Measurements from ENCODE around the gene ATL1.

ATL1 gene

DNA sequence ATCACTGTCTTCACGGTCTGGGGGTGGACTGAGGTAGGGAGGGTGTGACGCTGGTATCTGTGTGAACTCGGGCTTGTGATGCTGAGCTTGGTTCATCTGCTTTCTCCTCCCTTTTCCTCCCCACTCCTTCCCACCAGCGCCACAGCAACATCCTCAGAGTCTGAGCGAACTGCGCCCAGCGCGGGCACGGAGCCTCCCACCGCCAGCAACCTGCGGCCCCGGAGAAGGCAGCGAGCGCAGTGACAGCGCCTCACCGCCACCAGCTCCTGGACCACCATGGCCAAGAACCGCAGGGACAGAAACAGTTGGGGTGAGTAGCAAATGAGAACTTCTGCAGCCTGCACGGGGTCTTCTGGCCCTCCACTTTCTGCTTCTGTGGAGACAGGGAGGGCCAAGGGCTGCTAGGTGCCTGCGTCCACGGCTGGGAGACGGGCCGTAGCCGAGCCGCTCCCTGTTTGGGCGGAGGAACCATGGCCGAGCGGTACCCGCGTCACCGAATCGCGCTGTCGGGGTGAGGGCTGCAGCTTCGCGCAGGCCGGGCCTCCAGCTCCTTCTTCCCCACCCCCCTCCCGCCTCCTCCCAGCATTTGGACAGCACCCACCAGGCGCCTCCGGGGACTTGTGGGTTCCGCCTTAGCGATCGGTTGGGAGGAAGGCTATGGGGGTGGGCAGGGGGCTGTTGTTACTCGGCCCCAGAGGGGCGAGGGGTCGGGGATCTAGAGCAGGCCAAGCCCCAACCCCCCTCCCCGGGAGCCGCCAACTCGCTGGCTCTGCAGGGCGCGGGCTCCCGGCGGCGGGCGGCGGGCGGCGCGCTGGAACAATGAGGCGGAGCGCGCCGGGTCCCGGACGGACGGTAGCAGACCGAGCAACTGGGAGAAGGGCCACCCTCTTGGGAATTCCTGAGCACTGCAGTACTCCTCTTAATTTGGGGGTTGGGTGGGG, at the start of gene ATL1:
ATL1 (plus strand) TSS at position 156 of the 941 bp plus-strand sequence; CDS start at position 277, 121 bp downstream.
- DNase-seq (ENCODE audit: low read depth in 4 of 4, low spot score in 1 of 4) = peak in 2 of 4 experiments; percentile 14 to 34

- no peak for DNase-seq (ENCODE audit: low read depth in 4 of 4, low spot score in 1 of 4)
Measured at GRCh38 chr14:50510157-50510556, 49.8 kb upstream of the ATL1 start.

DNA sequence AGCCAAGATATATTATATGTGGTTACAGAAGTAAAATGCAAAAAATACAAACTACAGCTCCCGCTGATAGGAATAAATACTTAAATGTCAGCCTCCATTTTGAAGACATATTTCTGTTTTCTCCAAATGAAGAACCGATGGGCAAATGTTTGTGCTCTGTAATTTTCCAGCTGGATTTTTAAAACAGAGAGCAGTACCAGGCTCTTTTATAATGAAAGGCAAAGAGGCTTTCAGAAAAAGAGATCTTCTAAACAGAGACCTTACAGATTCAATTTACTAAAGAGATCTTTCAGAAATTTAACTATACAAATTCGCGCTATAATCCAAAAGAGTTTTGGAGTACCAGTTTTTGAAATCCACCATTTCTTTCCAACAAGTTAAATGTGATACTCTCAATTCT, 47.5 kb upstream of the ATL1 start:
- no peak for DNase-seq (ENCODE audit: low read depth in 4 of 4, low spot score in 1 of 4)

GRCh38 chr14:50516091-50516490, 43.9 kb upstream of the ATL1 start:
- DNase-seq (ENCODE audit: low read depth in 4 of 4, low spot score in 1 of 4) = no peak

DNA sequence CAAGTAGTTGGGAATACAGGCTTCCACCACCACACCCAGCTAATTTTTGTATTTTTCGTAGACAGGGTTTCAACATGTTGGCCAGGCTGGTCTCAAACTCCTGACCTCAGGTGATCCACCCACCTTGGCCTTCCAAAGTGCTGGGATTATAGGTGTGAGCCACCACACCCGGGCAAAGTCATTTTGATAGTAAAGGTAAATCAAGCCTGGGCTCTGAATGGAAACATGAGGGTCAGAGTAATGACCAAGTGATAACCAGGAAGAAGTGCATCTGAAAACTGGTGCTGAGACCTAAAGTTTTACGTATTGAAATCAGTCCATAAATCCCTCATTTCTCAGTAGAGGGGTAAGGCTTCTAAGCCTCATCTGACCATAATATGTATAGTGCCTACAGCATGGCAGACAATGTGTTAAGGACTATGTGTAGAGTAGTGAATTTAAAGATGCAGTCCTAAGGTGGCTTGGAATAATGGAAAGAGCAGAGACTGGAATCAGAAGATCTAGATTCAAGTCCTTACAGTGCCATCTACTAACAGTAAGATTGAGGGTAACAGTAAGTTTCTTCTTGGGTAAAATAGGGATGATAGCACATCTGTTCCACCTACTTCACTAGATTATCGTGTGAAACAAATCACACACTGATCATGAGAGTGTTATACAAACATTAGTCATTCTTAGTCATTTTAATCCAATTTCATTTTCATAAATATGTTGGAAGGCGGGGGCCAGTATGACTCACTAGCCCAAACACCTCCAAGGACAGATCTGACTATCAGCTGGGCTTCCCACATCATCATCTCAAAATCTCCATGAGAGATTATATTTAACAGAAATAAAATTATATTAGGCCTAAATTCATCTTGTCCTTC, 38.8 kb upstream of the ATL1 start:
- DNase-seq (ENCODE audit: low read depth in 4 of 4, low spot score in 1 of 4) = peak; percentile 16 to 52 (median 38)

DNA sequence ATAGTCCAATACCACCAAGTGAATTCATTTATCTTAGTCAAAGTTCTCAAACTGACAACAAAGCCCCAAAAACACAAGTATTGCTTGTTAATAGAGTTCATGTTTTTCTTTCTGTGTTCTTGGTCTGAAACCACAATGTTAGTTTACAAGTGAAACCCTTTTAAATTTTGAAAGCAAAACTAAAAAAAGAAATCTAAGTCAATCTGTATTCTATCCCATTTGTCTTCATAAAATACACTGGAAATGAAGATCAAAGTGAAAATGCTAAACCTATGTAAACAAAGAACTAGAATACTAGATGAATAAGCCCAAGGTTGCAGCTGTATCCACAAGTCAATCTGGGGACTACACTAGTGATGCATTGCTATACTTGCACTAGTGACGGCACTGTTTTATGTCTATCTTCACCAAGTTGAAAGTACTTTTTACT, 38.0 kb upstream of the ATL1 start:
- DNase-seq (ENCODE audit: low read depth in 4 of 4, low spot score in 1 of 4) = no peak

DNA sequence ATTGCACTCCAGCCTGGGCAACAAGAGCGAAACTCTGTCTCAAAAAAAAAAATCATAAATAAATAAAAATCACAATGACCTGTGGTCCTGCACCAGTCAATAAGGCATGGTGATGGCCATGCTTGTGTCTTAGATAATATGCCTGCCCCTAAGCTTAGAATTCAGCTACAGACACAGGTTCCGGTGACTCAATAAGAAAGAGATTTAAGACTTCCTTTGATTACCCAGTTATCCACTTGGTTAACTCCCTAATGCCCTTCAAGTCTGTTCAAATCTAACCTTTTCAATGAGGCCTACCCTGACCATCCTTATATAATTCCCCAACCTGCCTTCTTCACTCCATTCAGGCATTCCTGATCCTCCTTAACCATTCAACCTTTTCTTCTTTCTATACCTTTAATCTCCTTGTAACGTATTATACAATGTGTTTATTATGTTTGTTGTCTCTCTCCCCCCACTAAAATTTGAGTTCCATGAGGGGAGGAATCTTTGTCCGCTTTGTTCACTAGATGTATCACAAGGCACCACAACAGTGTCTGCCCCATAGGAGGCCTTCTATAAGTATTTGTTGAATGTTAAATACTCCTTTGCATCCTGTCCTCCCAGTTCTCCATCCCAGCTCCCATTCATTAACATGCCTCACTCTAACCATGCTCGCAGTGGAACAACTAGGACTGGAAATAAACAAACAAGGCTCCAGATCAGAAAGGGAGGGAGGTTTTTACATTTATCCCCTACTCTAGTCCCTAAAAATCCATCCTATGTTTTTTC, 36.5 kb upstream of the ATL1 start:
- no peak for DNase-seq (ENCODE audit: low read depth in 4 of 4, low spot score in 1 of 4)

DNA sequence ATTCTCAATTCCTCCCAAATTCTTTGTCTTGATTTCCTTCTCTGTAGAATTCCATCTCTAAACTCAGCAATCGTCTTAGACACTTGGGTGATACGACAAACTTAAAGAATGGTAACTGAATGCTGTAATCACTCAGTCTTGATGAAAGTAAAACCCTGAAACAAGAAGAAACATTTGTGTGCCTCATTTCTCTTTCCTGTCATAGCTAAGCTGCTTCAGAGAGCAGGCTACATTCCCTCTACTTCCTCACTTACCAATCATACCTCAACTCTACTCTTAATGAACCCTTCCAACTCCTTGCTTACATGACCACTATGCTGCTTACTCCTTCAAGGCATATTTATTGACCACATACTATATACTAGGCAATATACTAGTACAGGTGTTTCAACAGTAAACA, 35.9 kb upstream of the ATL1 start:
- no peak for DNase-seq (ENCODE audit: low read depth in 4 of 4, low spot score in 1 of 4)

DNA sequence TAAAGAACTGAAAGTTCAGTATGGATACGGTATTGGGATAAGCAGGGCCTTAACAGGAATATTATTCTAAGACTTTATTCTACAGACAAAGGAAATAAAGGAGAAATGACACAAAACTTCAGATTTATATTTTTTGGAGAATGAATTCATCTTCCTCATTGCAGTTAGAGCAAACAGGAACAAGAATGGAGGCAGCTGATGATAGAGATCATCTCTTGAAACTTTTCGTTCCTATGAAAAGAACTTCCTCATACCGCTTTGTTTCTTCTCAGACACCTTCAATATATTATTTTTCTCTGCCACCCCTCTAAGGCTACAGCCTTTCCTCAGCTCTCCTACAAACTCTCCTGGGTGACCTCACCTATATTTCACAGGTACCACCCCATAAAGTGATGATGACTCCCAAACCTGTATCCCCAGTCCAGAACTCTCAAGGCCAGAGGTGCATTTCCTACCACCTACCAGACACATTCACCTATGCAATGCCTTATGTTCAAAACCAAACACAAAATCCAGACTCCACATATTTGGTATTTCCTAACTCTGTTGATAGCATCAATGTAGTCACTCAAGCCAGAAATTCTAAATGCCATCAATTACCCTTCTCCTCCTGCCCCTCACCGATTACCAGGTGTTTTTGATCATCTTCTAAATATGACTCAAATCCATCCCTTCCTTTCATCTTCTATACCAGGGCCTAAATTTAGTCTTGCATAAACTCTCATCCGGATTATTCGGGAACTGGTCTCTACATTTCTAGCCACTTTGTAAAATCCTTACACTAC, 35.0 kb upstream of the ATL1 start:
- no peak for DNase-seq (ENCODE audit: low read depth in 4 of 4, low spot score in 1 of 4)

DNA sequence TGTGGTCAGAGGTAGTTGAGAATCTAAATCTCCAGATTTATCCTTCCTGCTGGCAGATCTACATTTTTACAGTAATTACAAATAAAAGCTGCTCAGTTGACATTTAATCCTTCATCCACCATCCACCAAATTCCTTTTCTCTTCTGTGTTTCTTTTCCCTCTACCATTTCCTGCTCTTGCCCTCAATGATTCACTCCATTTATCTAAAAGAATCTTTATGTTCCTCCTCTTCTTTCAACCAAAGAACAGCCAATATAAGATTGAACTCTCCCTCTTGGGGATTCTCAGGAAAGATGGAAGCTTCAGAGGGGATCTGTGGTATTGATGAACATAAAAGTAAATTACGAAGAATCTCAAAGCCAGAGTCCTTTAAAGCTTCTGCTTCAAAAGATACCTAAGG, 31.9 kb upstream of the ATL1 start:
- no peak for DNase-seq (ENCODE audit: low read depth in 4 of 4, low spot score in 1 of 4)

- no peak for DNase-seq (ENCODE audit: low read depth in 4 of 4, low spot score in 1 of 4)
Measured at GRCh38 chr14:50529288-50530179, 30.4 kb upstream of the ATL1 start.

GRCh38 chr14:50530358-50530757, 29.6 kb upstream of the ATL1 start:
- DNase-seq (ENCODE audit: low read depth in 4 of 4, low spot score in 1 of 4) = no peak

DNA sequence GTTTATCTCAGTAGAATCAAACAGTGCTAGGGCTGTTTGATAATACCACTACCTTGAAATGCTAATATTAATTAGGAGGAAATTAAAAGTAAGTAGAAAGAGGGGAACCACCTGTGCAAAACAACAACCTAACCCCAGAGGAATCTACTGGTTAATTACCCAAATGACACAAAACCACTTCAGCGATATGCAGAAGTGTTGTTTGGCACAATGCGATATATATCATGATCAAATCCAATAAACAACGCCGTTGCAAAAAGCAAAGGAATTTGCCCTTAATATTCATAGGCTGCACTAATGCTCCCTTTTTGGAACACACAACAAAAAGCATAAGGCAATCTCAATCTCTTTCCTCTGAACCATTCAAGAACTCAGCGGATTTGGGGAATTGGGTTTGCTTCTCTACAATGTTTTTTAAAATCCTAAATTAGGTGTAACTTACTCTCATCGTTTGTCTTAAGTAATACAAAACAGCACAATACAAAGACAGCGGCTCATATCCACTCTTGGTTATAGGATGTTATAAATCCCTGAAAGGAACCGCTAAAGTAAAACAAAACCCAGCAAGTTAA, 29.1 kb upstream of the ATL1 start:
- no peak for DNase-seq (ENCODE audit: low read depth in 4 of 4, low spot score in 1 of 4)

DNA sequence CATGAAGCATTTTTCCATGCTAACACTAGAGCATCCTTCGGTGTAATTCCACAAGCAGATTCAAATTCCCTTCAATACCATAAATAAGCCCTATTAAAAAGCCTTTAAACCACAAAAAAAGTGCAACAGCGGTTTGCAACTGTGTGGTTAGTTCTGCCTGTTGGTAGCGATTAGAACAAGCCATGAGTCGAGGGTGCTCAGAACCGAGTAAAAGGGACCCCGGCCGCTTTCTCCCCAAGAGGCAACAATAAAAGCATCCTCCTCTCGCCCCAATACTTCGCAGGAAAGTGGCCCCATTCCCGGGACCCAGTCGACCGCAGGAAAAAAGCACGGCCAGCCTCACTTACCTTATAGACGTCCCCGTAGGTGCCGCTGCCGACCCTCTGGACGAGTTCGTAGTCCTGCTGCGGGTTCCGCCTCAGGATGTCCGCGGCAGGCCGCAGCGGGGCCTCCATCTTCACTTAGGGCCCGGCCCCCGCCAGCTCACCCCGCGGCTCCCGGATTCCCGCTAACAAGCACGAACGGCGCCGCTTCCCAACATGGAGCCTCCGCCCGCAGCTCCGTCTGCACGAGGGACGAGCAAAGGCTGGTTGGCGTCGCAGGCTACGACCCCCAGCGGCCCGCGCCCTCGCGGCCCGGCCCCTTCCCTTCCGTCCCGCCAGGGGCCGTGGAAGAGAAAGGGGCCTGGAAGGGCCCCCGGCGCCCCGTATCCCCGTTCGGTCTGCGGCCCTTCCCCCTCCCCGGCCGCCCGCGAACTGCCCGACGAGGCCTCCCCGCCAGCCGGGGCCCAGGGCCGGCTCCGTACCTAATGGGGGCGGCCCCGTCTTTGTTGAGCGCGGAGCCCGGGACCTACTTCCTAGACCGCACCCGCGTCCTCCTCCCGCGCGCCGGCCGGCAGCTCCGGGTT, 28.1 kb upstream of the ATL1 start:
- peak in 3 of 4 experiments; percentile 5 to 15 (median 13) for DNase-seq (ENCODE audit: low read depth in 4 of 4, low spot score in 1 of 4)

DNA sequence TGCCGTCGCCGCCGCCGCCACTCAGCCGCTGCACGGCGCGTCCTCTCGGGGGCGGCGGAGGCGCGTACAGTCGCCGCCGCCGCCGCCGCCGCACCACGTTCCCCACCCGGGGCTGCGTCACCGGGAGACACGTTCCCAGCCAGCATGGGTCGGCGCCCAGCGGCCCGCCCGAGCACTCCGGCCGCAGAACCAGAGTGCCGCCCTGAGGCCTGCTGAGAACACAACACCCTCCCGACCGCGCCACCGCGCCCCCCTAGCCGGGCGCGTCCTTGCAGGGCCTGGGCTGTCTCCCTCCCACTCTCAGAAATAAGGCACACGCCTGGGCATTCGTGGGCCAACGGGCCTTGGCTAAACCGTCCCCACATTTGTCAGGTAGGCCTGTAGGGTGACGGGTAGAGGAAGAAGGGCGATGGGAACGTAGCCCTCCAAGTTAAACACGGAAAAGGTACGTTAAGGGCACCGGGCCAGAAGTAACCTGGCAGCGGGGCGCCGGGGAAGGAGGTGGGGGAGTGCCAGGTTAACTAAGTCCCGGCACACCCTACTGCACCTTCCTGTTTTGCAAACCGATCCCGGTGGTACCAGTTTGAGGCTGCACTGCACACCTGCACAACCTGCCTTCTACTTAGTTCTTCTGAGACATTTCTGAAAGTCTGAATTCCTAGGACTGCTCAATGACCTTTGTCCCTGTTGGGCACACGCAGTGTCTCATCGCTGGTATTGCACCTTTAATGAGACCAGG, 27.3 kb upstream of the ATL1 start, which contains the start of gene MAP4K5:
MAP4K5 (minus strand) TSS at position 68 of the 739 bp plus-strand sequence. CDS start 520 bp downstream, outside the sequence.
- DNase-seq (ENCODE audit: low read depth in 4 of 4, low spot score in 1 of 4) = peak; percentile 71 to 84 (median 78)

DNA sequence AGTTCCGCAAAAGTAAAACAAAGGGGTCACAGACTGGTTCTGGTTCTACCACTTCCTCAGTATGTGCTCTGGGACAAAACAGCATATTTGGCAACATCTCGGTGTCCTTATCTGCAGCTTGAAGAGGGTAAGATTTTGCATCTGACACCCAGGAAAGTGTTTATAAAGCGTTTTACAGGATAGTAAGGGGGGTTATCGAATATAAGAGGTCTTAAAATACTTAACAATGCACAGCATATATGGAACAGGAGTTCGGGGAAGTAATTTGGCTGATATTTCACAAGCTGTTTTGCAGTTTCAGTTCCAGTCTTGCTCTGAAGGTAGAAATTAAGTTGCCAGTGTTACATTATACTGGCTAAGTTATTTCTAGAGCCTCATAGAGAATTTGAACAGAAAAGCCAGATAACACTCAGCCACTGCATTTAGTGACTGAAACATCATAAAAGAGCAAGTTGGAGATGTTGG, 26.7 kb upstream of the ATL1 start:
- DNase-seq (ENCODE audit: low read depth in 4 of 4, low spot score in 1 of 4) = no peak

- no peak for DNase-seq (ENCODE audit: low read depth in 4 of 4, low spot score in 1 of 4)
Measured at GRCh38 chr14:50533806-50534205, 26.1 kb upstream of the ATL1 start.
